Measurements from ENCODE around the gene U2AF1L4. TPM values are rescaled to one million over a fixed set of nuclear protein-coding genes. Genes with fewer than 3 reads are reported as not detected.

U2AF1L4 gene
- polyA plus RNA-seq, 1 donor from 2014 or later, result 57.0 TPM

GRCh38 chr19:35752746-35753350 is 7.6 kb upstream of the U2AF1L4 start:
- Histone ChIP-seq H3K4me2 (ENCODE audit: low read length) (no peak overlapping the region), H4K20me1 (ENCODE audit: insufficient read depth) (no peaks in the 10 kb centered on the region), H3K9me3 (ENCODE audit: low read length) (no peaks in the 10 kb centered on the region), H3K79me2 (replicated peaks; ENCODE audit: insufficient read depth, low read length) (peaks cover 8% of the 10 kb centered on the region), H3K4me3 (ENCODE audit: low read length) (no peak overlapping the region), H3K27ac (ENCODE audit: low read length) (no peak overlapping the region), H2AFZ (ENCODE audit: low read depth, low read length) (no peak overlapping the region), H3F3A (ENCODE audit: insufficient read depth, low read length, poor library complexity, severe bottlenecking) (no peaks in the 10 kb centered on the region), H3K9ac (ENCODE audit: low read length) (no peak overlapping the region), H3K27me3 (ENCODE audit: insufficient read depth, low read depth, low read length) (no peaks in the 10 kb centered on the region), H3K9me2 (ENCODE audit: insufficient read depth, low read length) (no peaks in the 10 kb centered on the region), H3K36me3 (ENCODE audit: insufficient read depth, low read length) (peaks cover 8% of the 10 kb centered on the region)
- TF ChIP-seq POLR2AphosphoS5 (IDR thresholded peaks at IDR 0.05), result no peak
- TF ChIP-seq, protein P1, sequence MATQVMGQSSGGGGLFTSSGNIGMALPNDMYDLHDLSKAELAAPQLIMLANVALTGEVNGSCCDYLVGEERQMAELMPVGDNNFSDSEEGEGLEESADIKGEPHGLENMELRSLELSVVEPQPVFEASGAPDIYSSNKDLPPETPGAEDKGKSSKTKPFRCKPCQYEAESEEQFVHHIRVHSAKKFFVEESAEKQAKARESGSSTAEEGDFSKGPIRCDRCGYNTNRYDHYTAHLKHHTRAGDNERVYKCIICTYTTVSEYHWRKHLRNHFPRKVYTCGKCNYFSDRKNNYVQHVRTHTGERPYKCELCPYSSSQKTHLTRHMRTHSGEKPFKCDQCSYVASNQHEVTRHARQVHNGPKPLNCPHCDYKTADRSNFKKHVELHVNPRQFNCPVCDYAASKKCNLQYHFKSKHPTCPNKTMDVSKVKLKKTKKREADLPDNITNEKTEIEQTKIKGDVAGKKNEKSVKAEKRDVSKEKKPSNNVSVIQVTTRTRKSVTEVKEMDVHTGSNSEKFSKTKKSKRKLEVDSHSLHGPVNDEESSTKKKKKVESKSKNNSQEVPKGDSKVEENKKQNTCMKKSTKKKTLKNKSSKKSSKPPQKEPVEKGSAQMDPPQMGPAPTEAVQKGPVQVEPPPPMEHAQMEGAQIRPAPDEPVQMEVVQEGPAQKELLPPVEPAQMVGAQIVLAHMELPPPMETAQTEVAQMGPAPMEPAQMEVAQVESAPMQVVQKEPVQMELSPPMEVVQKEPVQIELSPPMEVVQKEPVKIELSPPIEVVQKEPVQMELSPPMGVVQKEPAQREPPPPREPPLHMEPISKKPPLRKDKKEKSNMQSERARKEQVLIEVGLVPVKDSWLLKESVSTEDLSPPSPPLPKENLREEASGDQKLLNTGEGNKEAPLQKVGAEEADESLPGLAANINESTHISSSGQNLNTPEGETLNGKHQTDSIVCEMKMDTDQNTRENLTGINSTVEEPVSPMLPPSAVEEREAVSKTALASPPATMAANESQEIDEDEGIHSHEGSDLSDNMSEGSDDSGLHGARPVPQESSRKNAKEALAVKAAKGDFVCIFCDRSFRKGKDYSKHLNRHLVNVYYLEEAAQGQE (IDR thresholded peaks at IDR 0.05; ENCODE audit: borderline replicate concordance), result no peak
- no peak for TF ChIP-seq MXI1 (conservative IDR thresholded peaks at IDR 0.05; ENCODE audit: poor library complexity, severe bottlenecking)
- TF ChIP-seq CTCF (IDR thresholded peaks at IDR 0.05; ENCODE audit: poor library complexity, severe bottlenecking), result no peak
- TF ChIP-seq TAF1 (IDR thresholded peaks at IDR 0.05; ENCODE audit: low read depth), result no peak
- TF ChIP-seq EZH2 (IDR thresholded peaks at IDR 0.05; ENCODE audit: borderline replicate concordance, insufficient read depth, low read length, poor library complexity, severe bottlenecking), result no peak
- no peak for TF ChIP-seq RAD21 (conservative IDR thresholded peaks at IDR 0.05)
- no peak for TF ChIP-seq SMC3 (conservative IDR thresholded peaks at IDR 0.05; ENCODE audit: poor library complexity)
- TF ChIP-seq EP300 (conservative IDR thresholded peaks at IDR 0.05; ENCODE audit: poor library complexity, severe bottlenecking), result no peak

- Histone ChIP-seq H3K36me3 (ENCODE audit: insufficient read depth, low read length) (peaks cover 8% of the 10 kb centered on the region), H3K27me3 (ENCODE audit: insufficient read depth, low read depth, low read length) (no peaks in the 10 kb centered on the region), H3K79me2 (replicated peaks; ENCODE audit: insufficient read depth, low read length) (peaks cover 8% of the 10 kb centered on the region), H3K4me3 (ENCODE audit: low read length) (no peak overlapping the region), H3K9me3 (ENCODE audit: low read length) (no peaks in the 10 kb centered on the region), H3K9me2 (ENCODE audit: insufficient read depth, low read length) (no peaks in the 10 kb centered on the region), H2AFZ (ENCODE audit: low read depth, low read length) (no peak overlapping the region), H3K27ac (ENCODE audit: low read length) (no peak overlapping the region), H4K20me1 (ENCODE audit: insufficient read depth) (no peaks in the 10 kb centered on the region), H3K9ac (ENCODE audit: low read length) (no peak overlapping the region), H3K4me2 (ENCODE audit: low read length) (no peak overlapping the region), H3F3A (ENCODE audit: insufficient read depth, low read length, poor library complexity, severe bottlenecking) (no peaks in the 10 kb centered on the region)
- TF ChIP-seq EZH2 (IDR thresholded peaks at IDR 0.05; ENCODE audit: borderline replicate concordance, insufficient read depth, low read length, poor library complexity, severe bottlenecking) (no peak), POLR2AphosphoS5 (IDR thresholded peaks at IDR 0.05) (no peak), EP300 (conservative IDR thresholded peaks at IDR 0.05; ENCODE audit: poor library complexity, severe bottlenecking) (no peak)
Observed at GRCh38 chr19:35751839-35752745, 6.9 kb upstream of the U2AF1L4 start.
